Measurements from ENCODE around the gene POLR3F.

The POLR3F gene, protein sequence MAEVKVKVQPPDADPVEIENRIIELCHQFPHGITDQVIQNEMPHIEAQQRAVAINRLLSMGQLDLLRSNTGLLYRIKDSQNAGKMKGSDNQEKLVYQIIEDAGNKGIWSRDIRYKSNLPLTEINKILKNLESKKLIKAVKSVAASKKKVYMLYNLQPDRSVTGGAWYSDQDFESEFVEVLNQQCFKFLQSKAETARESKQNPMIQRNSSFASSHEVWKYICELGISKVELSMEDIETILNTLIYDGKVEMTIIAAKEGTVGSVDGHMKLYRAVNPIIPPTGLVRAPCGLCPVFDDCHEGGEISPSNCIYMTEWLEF

DNA sequence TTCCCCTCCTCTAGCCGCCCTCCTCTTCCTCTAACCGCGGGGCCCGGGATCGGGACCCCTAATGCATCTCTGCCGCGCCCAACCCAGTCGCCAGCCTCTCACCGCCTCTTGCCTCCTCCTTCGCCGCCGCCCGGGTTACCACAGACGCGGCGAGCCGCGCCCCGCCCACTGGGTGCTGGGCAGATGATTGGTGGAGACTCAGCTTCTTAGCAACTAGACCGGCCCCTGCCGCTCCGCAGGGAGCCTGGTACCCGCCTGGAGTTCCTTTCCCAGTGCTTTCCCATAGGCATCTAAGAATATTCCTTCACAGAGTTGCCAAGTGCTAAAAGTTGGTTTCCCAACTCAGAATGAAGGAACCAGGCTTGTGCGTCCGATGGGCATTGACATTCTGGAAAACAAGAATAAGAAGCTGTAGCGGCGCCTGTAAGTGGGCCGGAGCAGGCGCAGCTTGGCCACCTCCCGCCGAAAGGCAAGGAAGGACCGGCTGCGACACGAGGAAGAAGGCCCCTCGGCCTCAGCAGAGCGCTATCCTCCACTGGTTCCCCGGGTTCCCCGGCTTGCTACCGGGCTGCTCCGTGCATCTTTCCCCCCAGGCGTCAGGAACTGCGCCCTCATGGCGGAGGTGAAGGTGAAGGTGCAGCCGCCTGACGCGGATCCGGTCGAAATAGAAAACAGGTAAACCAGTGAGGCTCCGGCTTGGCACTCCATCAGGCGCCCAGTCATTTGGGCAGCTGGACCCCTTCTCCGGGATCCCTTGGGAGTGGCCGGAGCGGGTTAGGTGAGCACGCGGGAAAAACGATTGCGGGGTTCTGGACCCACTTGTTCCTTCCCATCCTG is at the start of gene POLR3F, which contains the start of gene DZANK1:
Gene POLR3F (plus strand): TSS at position 497 of the 837 bp plus-strand sequence. CDS start 117 bp downstream, at position 614.
Gene DZANK1 (minus strand): TSS at position 137 of the 837 bp plus-strand sequence. CDS start 1,672 bp downstream, outside the sequence.
- Histone ChIP-seq H3K36me3 (ENCODE audit: control insufficient read depth in 2 of 2, insufficient read depth in 1 of 2, low read length in 2 of 2) (peaks cover 3 to 35% of the 10 kb centered on the region in 2 experiments; a peak in 2 of 3 replicates), H3K9me3 (ENCODE audit: control insufficient read depth, insufficient read depth, low read depth, low read length) (no peaks in the 10 kb centered on the region), H3K4me1 (ENCODE audit: control insufficient read depth, insufficient read depth, low read length) (peaks cover 4% of the 10 kb centered on the region; the same call in 1 of the 2 replicates), H3K27ac (ENCODE audit: extremely low read depth, low read depth, low read length) (peak within 1 kb of the TSS; percentile 85), H3K4me3 (ENCODE audit: low read depth, low read length) (peak within 1 kb of the TSS; percentile 99)
- ChIA-PET CTCF (interaction anchor here (0.6 kb wide), 1 partner anchor 60 kb away, joined by 6 read pairs; no protein-coding TSS in a partner anchor), POLR2A (interaction anchor here (0.9 to 3.0 kb wide), 11 partner anchors 13 to 499 kb away, joined by 3 to 42 read pairs (median 5); partner anchors contain the start of genes OVOL2, RBBP9, SEC23B and SMIM26)
- TF ChIP-seq ZNF132 (tag by site-specific recombination; IDR thresholded peaks at IDR 0.05; ENCODE audit: borderline replicate concordance) (no peak), ZNF596 (tag by site-specific recombination; IDR thresholded peaks at IDR 0.05) (no peak), ZNF571 (tag by site-specific recombination; IDR thresholded peaks at IDR 0.05) (no peak), ZNF510 (tag by site-specific recombination; IDR thresholded peaks at IDR 0.05; ENCODE audit: insufficient replicate concordance) (no peak), ZNF792 (tag by site-specific recombination; IDR thresholded peaks at IDR 0.05) (no peak), TRIM28 (IDR thresholded peaks at IDR 0.05; ENCODE audit: borderline replicate concordance, low read length) (no peak), ZNF169 (tag by site-specific recombination; IDR thresholded peaks at IDR 0.05) (no peak), ZNF248 (tag by site-specific recombination; IDR thresholded peaks at IDR 0.05) (no peak), ZNF146 (tag by site-specific recombination; IDR thresholded peaks at IDR 0.05) (peak; percentile 24), SALL2 (tag by site-specific recombination; IDR thresholded peaks at IDR 0.05; ENCODE audit: borderline replicate concordance) (no peak), ZEB2 (tag by site-specific recombination; IDR thresholded peaks at IDR 0.05) (peak; percentile 60; the same call in 1 of the 2 replicates), IKZF3 (tag by site-specific recombination; IDR thresholded peaks at IDR 0.05) (peak; percentile 100), ZNF10 (tag by site-specific recombination; IDR thresholded peaks at IDR 0.05) (peak; percentile 62; the same call in 1 of the 2 replicates), ZNF133 (tag by site-specific recombination; IDR thresholded peaks at IDR 0.05) (no peak), ZNF555 (tag by site-specific recombination; conservative IDR thresholded peaks at IDR 0.05) (no peak), REPIN1 (tag by site-specific recombination; IDR thresholded peaks at IDR 0.05; ENCODE audit: low read depth) (peak; percentile 79), ZBTB17 (tag by site-specific recombination; IDR thresholded peaks at IDR 0.05) (peak; percentile 72), ZNF394 (tag by site-specific recombination; IDR thresholded peaks at IDR 0.05; ENCODE audit: borderline replicate concordance) (peak; percentile 75; the same call in 1 of the 2 replicates), ZNF843 (tag by site-specific recombination; IDR thresholded peaks at IDR 0.05) (no peak; the same call in 1 of the 2 replicates)
- TF ChIP-seq, protein P1, sequence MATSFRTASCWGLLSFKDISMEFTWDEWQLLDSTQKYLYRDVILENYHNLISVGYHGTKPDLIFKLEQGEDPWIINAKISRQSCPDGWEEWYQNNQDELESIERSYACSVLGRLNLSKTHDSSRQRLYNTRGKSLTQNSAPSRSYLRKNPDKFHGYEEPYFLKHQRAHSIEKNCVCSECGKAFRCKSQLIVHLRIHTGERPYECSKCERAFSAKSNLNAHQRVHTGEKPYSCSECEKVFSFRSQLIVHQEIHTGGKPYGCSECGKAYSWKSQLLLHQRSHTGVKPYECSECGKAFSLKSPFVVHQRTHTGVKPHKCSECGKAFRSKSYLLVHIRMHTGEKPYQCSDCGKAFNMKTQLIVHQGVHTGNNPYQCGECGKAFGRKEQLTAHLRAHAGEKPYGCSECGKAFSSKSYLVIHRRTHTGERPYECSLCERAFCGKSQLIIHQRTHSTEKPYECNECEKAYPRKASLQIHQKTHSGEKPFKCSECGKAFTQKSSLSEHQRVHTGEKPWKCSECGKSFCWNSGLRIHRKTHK (tag by site-specific recombination; IDR thresholded peaks at IDR 0.05), result no peak
- TF ChIP-seq, protein P2, sequence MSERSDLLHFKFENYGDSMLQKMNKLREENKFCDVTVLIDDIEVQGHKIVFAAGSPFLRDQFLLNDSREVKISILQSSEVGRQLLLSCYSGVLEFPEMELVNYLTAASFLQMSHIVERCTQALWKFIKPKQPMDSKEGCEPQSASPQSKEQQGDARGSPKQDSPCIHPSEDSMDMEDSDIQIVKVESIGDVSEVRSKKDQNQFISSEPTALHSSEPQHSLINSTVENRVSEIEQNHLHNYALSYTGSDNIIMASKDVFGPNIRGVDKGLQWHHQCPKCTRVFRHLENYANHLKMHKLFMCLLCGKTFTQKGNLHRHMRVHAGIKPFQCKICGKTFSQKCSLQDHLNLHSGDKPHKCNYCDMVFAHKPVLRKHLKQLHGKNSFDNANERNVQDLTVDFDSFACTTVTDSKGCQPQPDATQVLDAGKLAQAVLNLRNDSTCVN (tag by site-specific recombination; optimal IDR thresholded peaks at IDR 0.05), result peak; percentile 27
- TF ChIP-seq, protein P3, sequence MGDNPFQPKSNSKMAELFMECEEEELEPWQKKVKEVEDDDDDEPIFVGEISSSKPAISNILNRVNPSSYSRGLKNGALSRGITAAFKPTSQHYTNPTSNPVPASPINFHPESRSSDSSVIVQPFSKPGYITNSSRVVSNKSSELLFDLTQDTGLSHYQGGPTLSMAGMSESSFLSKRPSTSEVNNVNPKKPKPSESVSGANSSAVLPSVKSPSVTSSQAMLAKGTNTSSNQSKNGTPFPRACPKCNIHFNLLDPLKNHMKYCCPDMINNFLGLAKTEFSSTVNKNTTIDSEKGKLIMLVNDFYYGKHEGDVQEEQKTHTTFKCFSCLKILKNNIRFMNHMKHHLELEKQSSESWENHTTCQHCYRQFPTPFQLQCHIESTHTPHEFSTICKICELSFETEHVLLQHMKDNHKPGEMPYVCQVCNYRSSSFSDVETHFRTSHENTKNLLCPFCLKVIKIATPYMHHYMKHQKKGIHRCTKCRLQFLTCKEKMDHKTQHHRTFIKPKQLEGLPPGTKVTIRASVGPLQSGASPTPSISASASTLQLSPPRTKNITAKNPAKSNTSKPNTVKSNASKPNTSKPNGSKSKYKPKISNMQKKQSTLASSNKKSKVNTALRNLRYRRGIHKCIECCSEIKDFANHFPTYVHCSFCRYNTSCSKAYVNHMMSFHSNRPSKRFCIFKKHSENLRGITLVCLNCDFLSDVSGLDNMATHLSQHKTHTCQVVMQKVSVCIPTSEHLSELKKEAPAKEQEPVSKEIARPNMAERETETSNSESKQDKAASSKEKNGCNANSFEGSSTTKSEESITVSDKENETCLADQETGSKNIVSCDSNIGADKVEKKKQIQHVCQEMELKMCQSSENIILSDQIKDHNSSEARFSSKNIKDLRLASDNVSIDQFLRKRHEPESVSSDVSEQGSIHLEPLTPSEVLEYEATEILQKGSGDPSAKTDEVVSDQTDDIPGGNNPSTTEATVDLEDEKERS (tag by site-specific recombination; IDR thresholded peaks at IDR 0.05), result no peak
- TF ChIP-seq, protein P4, sequence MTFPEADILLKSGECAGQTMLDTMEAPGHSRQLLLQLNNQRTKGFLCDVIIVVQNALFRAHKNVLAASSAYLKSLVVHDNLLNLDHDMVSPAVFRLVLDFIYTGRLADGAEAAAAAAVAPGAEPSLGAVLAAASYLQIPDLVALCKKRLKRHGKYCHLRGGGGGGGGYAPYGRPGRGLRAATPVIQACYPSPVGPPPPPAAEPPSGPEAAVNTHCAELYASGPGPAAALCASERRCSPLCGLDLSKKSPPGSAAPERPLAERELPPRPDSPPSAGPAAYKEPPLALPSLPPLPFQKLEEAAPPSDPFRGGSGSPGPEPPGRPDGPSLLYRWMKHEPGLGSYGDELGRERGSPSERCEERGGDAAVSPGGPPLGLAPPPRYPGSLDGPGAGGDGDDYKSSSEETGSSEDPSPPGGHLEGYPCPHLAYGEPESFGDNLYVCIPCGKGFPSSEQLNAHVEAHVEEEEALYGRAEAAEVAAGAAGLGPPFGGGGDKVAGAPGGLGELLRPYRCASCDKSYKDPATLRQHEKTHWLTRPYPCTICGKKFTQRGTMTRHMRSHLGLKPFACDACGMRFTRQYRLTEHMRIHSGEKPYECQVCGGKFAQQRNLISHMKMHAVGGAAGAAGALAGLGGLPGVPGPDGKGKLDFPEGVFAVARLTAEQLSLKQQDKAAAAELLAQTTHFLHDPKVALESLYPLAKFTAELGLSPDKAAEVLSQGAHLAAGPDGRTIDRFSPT (tag by site-specific recombination; IDR thresholded peaks at IDR 0.05), result peak; percentile 53; the same call in 1 of the 2 replicates
- TF ChIP-seq, protein P5, sequence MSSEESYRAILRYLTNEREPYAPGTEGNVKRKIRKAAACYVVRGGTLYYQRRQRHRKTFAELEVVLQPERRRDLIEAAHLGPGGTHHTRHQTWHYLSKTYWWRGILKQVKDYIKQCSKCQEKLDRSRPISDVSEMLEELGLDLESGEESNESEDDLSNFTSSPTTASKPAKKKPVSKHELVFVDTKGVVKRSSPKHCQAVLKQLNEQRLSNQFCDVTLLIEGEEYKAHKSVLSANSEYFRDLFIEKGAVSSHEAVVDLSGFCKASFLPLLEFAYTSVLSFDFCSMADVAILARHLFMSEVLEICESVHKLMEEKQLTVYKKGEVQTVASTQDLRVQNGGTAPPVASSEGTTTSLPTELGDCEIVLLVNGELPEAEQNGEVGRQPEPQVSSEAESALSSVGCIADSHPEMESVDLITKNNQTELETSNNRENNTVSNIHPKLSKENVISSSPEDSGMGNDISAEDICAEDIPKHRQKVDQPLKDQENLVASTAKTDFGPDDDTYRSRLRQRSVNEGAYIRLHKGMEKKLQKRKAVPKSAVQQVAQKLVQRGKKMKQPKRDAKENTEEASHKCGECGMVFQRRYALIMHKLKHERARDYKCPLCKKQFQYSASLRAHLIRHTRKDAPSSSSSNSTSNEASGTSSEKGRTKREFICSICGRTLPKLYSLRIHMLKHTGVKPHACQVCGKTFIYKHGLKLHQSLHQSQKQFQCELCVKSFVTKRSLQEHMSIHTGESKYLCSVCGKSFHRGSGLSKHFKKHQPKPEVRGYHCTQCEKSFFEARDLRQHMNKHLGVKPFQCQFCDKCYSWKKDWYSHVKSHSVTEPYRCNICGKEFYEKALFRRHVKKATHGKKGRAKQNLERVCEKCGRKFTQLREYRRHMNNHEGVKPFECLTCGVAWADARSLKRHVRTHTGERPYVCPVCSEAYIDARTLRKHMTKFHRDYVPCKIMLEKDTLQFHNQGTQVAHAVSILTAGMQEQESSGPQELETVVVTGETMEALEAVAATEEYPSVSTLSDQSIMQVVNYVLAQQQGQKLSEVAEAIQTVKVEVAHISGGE (tag by site-specific recombination; conservative IDR thresholded peaks at IDR 0.05; ENCODE audit: low read depth), result peak; percentile 78
